Renal cortex interstitium (tissue), 3 donors: ENCODE data around the gene ANKS3. TPM values are rescaled to one million over a fixed set of nuclear protein-coding genes. Genes with fewer than 3 reads are reported as not detected.

ENCODE experiments used
- polyA plus RNA-seq, 3 donors: library from polyadenylated mRNA; unstranded; fragments of 120-200 nt; gene quantifications; one replicate each; pipeline ENCODE4 v1.2.1, GENCODE V29; 2013; ENCODE audit not compliant: insufficient read length in 3 of 3

Gene ANKS3
- polyA plus RNA-seq, 3 donors: 22.5 to 34.3 (median 23.0) TPM

Other genes starting within 250 kb of the ANKS3 start
- gene CDIP1, start 195.5 kb downstream of the ANKS3 start, polyA plus RNA-seq: 10 to 100 TPM; 27.9 to 33.2 (median 31.3) TPM
- under 1 TPM; 0.16 to 0.27 (median 0.24) TPM for gene C16orf96, start 177.9 kb downstream of the ANKS3 start, polyA plus RNA-seq
- 10 to 100 TPM; 11.6 to 31.8 (median 23.5) TPM for gene UBALD1, start 119.4 kb downstream of the ANKS3 start, polyA plus RNA-seq
- 10 to 100 TPM; 42.5 to 68.9 (median 51.9) TPM for gene MGRN1, start 109.4 kb downstream of the ANKS3 start, polyA plus RNA-seq
- 10 to 100 TPM; 33.9 to 53.0 (median 43.9) TPM for gene NUDT16L1, start 40.7 kb downstream of the ANKS3 start, polyA plus RNA-seq
- gene DNAAF8, start 266 bp upstream of the ANKS3 start, polyA plus RNA-seq: 1 to 10 TPM; 1.8 to 3.1 (median 2.1) TPM
- gene ZNF500, start 32.9 kb upstream of the ANKS3 start, polyA plus RNA-seq: 10 to 100 TPM; 12.7 to 20.5 (median 18.5) TPM
- 1 to 10 TPM in 1 of 3 donors, under 1 TPM in 1, not detected in 1; 0.32 to 6.1 TPM for gene SEPTIN12, start 54.1 kb upstream of the ANKS3 start, polyA plus RNA-seq
- 10 to 100 TPM in 1 of 3 donors, 1 to 10 TPM in 2; 3.6 to 13.3 (median 9.0) TPM for gene SMIM22, start 61.1 kb upstream of the ANKS3 start, polyA plus RNA-seq
- gene ROGDI, start 68.4 kb upstream of the ANKS3 start, polyA plus RNA-seq: 10 to 100 TPM; 12.9 to 42.4 (median 41.0) TPM
- gene GLYR1, start 113.0 kb upstream of the ANKS3 start, polyA plus RNA-seq: 100 to 1,000 TPM in 2 of 3 donors, 10 to 100 TPM in 1; 79.8 to 134 (median 127) TPM
- 10 to 100 TPM; 35.1 to 36.2 (median 35.2) TPM for gene UBN1, start 113.2 kb upstream of the ANKS3 start, polyA plus RNA-seq
- gene PPL, start 202.9 kb upstream of the ANKS3 start, polyA plus RNA-seq: 10 to 100 TPM; 23.1 to 30.5 (median 29.3) TPM
- gene SEC14L5, start 224.1 kb upstream of the ANKS3 start, polyA plus RNA-seq: under 1 TPM; 0.21 to 0.36 (median 0.33) TPM